Gastrocnemius medialis (tissue), 4 donors: ENCODE results near the gene RAB6B. TPM values are rescaled to one million over a fixed set of nuclear protein-coding genes. Genes with fewer than 3 reads are reported as not detected.
A peak's percentile ranks its signal among the peaks of the same experiment; 100 is the strongest.

Source experiments
- ATAC-seq, 2 donors: fragments of 150-250 bp; one replicate each; pipeline ENCODE4 v1.9.1; 2016
- DNase-seq, 2 donors: peaks; one replicate each; pipeline ENCODE4 v3.0.0-alpha.2; 2019
- H3K27ac ChIP-seq, 4 donors: fragments of 200-600 bp; sonication (generic); 1 replicate in 1 of 4; 2 replicates in 3 of 4; pipeline ENCODE4 v1.5.1; 2016 to 2018; ENCODE audit warnings: mild to moderate bottlenecking in 2 of 4, moderate library complexity in 1 of 4
- H3K27me3 ChIP-seq, 3 donors: fragments of 200-600 bp; sonication (generic) in 2 of 3; 1 replicate in 1 of 3; 2 replicates in 2 of 3; pipeline versions ENCODE4 v1.5.1 to v1.6.0; 2016 to 2019; ENCODE audit warnings: mild to moderate bottlenecking in 1 of 3, moderate library complexity in 1 of 3
- H3K36me3 ChIP-seq, 2 donors: fragments of 200-600 bp; sonication (generic) in 1 of 2; one replicate each; pipeline ENCODE4 v1.5.1; 2017 to 2018
- H3K4me1 ChIP-seq, 2 donors: fragments of 200-600 bp; sonication (generic) in 1 of 2; one replicate each; pipeline ENCODE4 v1.5.1; 2016 to 2017; ENCODE audit warnings: mild to moderate bottlenecking in 2 of 2
- H3K4me3 ChIP-seq, 4 donors: fragments of 200-600 bp; sonication (generic) in 3 of 4; 1 replicate in 1 of 4; 2 replicates in 3 of 4; pipeline ENCODE4 v1.5.1; 2016 to 2019; ENCODE audit warnings: mild to moderate bottlenecking in 2 of 4
- H3K9me3 ChIP-seq, 3 donors: fragments of 200-600 bp; sonication (generic) in 2 of 3; 1 replicate in 1 of 3; 2 replicates in 2 of 3; pipeline ENCODE4 v1.5.1; 2016 to 2019
- POLR2A ChIP-seq, 2 donors: fragments of 450-650 bp; IDR thresholded peaks; one replicate each; pipeline ENCODE4 v1.6.1; 2017; ENCODE audit warnings: antibody characterized with exemption in 2 of 2, mild to moderate bottlenecking in 2 of 2, moderate library complexity in 2 of 2
- in situ Hi-C, 4 donors: fragments of 200-750 bp; cut with MboI; loops; one replicate each; pipeline versions ENCODE4 v1.15.0 to v1.8.0; 2017; ENCODE audit warnings: low sequenced_read_pairs in 4 of 4
- intact Hi-C: fragments of 100-400 bp; cut with DNase I; formaldehyde crosslinking; loops from one replicate; pipeline ENCODE4 v1.15.1; 2023; ENCODE audit warnings: low total_unique reads
- total RNA-seq, 4 donors: library from RNA; depleted of rRNA; stranded (reverse); fragments of >200 nt; gene quantifications; one replicate each; pipeline versions ENCODE4 v1.1.0 to v1.2.3, GENCODE V29; 2016
- TF ChIP-seq, protein P1 (sequence below), 5 experiments: fragments of 450-650 bp in 3 of 5; fragments of 200-600 bp in 2 of 5; sonication (generic) in 2 of 5; IDR thresholded peaks in 4 of 5; conservative IDR thresholded peaks in 1 of 5; 1 replicate in 4 of 5; 2 replicates in 1 of 5; pipeline ENCODE4 v1.5.1; 2016 to 2019; ENCODE audit warnings: antibody characterized with exemption in 5 of 5, mild to moderate bottlenecking in 3 of 5, moderate library complexity in 3 of 5

Gene RAB6B
- total RNA-seq, 4 donors from 2014 or later: 0.31 to 1.1 (median 0.72) TPM

DNA sequence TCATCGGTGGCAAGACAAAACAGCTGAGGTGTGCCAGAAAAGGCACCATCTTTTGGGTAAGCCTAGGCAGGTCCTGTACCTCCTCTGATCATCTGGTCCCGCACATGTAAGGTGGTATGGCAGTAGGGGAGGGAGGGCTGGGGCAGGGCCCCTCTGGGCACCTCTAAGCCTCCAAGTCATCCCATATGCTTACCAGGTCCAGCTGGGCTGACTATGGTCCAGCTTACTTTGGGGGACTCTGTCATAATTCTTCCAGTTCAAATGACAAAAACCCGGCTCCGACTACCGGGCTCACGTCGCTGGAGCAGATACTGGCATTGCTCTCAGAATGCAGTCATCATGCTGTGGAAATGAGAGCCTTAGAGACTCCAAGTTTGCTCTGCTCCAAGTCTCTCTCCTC is 1.9 kb upstream of the RAB6B start:
- no peak for ATAC-seq
- intact Hi-C loops (no loop called here), in situ Hi-C loops (no loop called here)

DNA sequence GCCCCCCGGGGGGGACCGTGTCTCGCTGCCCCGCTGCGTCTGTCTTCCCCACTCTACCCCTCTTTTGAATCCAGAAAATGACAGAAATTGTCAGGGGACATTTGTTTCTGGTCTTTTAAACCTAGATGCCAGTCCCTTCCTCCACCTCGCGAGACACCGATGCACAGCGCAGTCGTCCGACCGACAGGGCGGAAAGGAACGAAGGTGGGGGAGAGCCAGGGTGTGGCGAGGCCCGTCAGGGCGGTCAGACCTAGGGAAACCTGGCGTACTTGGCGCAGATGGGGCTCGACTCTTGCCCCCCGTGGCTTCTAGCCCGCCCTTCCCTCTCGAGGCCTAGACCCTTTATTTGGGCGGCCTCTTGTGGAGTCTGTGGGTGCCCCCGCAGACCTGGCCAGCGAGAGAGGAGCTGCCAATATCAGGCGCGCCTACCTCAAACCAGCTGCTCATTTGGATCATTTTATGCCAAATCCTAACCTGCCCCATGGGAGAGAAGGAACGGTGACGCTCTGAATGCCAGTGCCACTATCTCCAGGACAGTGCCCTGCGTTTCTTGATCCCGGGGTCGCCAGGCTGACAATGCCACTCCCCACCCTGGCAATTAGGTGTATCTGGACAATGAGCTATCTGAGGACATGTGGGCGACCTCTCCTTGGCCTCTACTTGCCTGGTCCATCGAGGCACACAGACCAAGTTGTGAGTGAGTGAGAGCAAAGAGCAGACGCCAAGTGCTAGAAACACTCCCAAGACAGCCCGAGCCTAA is 500 bp upstream of the RAB6B start:
- peak overlapping the region; percentile 60 to 78 (median 68) for H3K4me3 ChIP-seq
- in situ Hi-C loops (no loop called here), intact Hi-C loops (no loop called here)
- no peaks in the 10 kb centered on the region for H3K9me3 ChIP-seq
- H3K27ac ChIP-seq: no peak overlapping the region
- H3K4me1 ChIP-seq: no peaks in the 10 kb centered on the region
- peaks cover 0 to 4% (median 0%) of the 10 kb centered on the region in 3 donors for H3K27me3 ChIP-seq
- ATAC-seq (no peak), DNase-seq (no peak)
- TF ChIP-seq, protein P1, sequence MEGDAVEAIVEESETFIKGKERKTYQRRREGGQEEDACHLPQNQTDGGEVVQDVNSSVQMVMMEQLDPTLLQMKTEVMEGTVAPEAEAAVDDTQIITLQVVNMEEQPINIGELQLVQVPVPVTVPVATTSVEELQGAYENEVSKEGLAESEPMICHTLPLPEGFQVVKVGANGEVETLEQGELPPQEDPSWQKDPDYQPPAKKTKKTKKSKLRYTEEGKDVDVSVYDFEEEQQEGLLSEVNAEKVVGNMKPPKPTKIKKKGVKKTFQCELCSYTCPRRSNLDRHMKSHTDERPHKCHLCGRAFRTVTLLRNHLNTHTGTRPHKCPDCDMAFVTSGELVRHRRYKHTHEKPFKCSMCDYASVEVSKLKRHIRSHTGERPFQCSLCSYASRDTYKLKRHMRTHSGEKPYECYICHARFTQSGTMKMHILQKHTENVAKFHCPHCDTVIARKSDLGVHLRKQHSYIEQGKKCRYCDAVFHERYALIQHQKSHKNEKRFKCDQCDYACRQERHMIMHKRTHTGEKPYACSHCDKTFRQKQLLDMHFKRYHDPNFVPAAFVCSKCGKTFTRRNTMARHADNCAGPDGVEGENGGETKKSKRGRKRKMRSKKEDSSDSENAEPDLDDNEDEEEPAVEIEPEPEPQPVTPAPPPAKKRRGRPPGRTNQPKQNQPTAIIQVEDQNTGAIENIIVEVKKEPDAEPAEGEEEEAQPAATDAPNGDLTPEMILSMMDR (IDR thresholded peaks at IDR 0.05 in 4 of 5, conservative IDR thresholded peaks at IDR 0.05 in 1 of 5): no peak
- no peak for TF ChIP-seq POLR2A (IDR thresholded peaks at IDR 0.05)
- H3K36me3 ChIP-seq: no peaks in the 10 kb centered on the region

More for the DNA sequence above, 1.9 kb upstream of the RAB6B start:
- Histone ChIP-seq H3K36me3 (no peaks in the 10 kb centered on the region), H3K27ac (no peak overlapping the region), H3K4me3 (no peak overlapping the region), H3K9me3 (no peaks in the 10 kb centered on the region), H3K4me1 (no peaks in the 10 kb centered on the region), H3K27me3 (peaks cover 0 to 4% (median 0%) of the 10 kb centered on the region in 3 donors)
- TF ChIP-seq, protein P1 (IDR thresholded peaks at IDR 0.05 in 4 of 5, conservative IDR thresholded peaks at IDR 0.05 in 1 of 5): no peak
- TF ChIP-seq POLR2A (IDR thresholded peaks at IDR 0.05): no peak
- no peak for DNase-seq

DNA sequence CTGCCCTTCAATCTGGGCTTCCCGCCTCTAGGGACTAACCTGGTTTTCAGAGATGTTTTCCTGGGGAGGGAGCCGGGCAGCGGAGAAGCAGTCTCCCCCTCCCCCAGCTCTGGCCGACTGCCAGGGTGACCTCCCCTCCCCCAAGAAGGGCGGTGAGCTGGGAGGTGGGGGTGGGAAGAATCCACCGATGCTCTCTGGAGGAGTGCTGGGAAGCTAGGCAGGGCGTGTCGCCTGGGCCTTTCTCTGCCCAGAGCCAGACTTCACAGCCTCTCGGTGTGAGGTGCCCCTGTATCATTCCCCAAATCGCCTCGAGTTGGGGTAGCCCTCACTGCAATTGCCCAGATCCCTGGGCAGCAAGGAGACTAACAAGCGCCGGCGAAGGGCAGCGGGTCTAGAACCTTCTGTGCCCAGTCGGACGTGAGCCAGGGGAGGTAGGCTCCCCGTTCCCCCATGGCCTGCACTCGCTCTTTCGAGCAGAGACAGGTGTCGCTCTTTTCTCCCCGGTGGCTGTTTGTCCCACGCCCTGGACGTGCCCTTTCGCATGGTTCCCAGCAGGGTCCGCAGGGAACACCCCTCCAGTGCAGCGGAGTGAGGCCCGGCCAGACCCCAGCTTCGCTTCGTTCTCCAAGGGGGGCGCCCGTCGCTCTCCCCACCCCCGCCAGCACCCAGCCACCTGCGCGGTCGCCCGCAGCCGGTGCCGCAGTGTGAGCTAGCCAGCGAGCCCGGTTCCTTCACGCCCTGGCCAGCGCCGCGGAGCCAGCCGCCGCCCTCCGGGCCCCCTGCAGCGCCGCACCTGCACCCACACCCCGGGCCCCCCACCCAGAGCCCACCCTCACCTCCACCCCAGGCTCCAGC is 1.1 kb downstream of the RAB6B start:
- Histone ChIP-seq H3K4me3 (peak overlapping the region; percentile 60 to 78 (median 68)), H3K36me3 (no peaks in the 10 kb centered on the region), H3K27ac (peak overlapping the region in 1 of 4 donors; percentile 23), H3K4me1 (no peaks in the 10 kb centered on the region), H3K9me3 (no peaks in the 10 kb centered on the region), H3K27me3 (peaks cover 0 to 4% (median 0%) of the 10 kb centered on the region in 3 donors)
- ATAC-seq (no peak), DNase-seq (no peak)
- TF ChIP-seq POLR2A (IDR thresholded peaks at IDR 0.05): no peak
- TF ChIP-seq, protein P1 (IDR thresholded peaks at IDR 0.05 in 4 of 5, conservative IDR thresholded peaks at IDR 0.05 in 1 of 5): no peak
- intact Hi-C loops (no loop called here), in situ Hi-C loops (no loop called here)

DNA sequence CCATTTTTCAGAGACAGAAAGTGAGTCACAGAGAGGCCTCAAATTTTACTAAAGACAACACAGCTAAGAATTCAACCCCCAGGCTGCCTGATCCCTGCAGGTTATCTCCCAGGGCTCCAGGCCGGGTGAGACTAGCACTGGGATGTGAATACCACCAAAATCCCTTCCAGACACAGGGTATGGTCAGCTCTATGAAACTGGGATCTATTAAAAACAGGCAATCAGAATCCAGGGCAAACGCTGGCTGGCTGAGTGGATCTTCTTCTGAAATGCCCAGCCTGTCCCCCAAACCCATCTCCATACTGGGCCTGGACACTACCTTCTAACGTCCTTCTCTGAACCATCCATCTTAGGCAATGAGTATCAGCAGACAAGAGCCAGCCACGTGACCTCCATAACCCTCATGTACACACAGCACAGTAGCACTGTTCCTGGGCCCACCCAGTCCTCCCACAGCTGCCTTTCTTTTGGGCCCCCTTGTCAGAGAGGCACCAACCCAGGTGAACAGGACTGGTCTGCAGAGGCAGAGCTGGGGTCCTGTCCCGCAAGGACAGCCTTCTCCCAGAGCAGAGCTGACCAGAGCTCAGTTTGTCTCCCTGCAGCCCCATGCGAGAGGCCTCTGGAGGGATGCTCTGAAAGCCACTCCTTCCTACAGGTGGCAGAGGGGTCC is 1.9 kb downstream of the RAB6B start:
- H3K36me3 ChIP-seq: no peaks in the 10 kb centered on the region
- H3K4me3 ChIP-seq: peak overlapping the region in 2 of 4 donors; percentile 60
- no peak for DNase-seq
- no peaks in the 10 kb centered on the region for H3K9me3 ChIP-seq
- H3K4me1 ChIP-seq: no peaks in the 10 kb centered on the region
- in situ Hi-C loops: no loop called here
- TF ChIP-seq POLR2A (IDR thresholded peaks at IDR 0.05): no peak
- TF ChIP-seq, protein P1 (IDR thresholded peaks at IDR 0.05 in 4 of 5, conservative IDR thresholded peaks at IDR 0.05 in 1 of 5): no peak
- peaks cover 0 to 4% (median 0%) of the 10 kb centered on the region in 3 donors for H3K27me3 ChIP-seq
- ATAC-seq: no peak
- H3K27ac ChIP-seq: no peak overlapping the region
- intact Hi-C loops: no loop called here
